HS-5 (cell line): ENCODE measurements around the gene P2RX7.
"Not testable (repeated sequence)": the region's sequence is repeated elsewhere in the genome, so short reads cannot be mapped to it uniquely, and the experiment has no call there.

ENCODE experiments used
- DNase-seq: peaks from one replicate; pipeline ENCODE4 v3.0.0-alpha.2; 2012; ENCODE audit warnings: low read depth

The P2RX7 gene

DNA sequence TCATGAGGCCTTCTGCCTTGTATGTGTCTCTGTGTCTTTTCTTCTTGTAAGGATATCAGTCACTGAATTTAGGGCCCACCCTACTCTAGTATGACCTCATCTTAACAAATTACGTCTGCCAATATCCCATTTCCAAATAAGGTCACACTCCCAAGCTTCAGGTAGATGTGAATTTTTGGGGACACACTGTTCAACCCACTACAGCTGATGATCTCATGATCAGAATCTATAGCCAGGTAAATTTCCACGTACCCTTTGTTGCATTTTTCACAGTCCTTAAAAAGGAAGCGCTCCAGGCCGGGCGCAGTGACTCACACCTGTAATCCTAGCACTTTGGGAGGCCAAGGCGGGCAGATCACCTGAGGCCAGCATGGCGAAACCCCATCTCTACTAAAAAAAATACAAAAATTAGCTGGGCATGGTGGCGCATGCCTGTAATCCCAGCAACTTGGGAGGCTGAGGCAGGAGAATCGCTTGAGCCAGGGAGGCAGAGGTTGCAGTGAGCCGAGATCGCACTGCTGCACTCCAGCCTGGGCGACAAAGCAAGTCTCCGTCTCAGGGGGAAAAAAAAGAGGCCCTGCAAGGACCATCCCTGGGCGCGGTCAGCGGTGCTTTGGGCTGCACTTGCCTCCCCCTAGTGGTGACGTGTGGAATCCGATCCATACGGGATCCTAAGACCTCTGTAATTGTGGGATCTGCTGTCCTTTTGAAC lies 97.3 kb downstream of the P2RX7 start:
- DNase-seq = not testable (repeated sequence)

DNA sequence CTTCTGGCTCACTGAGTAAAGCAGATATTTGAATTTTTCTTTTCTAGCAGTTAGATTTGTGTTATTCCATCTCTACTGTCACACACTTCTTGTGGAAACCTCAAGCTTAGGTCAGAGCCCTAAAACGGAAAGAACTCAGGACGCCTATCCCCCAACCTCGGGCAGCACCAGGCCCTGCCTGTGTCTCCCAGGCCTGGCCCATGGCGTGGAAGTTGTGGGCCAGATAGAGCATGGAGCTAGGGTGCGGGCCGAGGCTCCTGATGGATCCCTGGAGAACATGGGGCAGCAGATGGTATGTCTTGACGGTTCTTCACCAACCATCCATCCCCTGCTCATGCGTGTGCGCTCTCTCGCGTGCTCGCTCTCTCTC lies 97.8 kb downstream of the P2RX7 start:
- DNase-seq = no peak

DNA sequence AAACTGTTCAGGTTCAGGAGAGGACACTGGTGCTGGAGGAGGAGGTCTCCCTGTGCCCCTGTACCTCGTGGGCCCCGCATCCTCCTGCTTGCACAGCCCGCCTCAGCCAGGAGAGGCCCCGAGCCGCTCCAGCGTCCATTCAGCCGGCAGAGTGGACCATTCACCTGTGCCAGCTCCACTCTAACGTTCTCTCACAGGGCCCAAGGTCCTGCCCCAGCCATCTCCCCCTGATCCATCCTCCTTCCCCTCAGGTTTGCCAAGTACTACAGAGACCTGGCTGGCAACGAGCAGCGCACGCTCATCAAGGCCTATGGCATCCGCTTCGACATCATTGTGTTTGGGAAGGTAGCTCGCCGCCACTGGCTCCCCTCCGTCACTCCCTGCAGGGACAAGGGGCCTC lies 99.5 kb downstream of the P2RX7 start:
- no peak for DNase-seq

DNA sequence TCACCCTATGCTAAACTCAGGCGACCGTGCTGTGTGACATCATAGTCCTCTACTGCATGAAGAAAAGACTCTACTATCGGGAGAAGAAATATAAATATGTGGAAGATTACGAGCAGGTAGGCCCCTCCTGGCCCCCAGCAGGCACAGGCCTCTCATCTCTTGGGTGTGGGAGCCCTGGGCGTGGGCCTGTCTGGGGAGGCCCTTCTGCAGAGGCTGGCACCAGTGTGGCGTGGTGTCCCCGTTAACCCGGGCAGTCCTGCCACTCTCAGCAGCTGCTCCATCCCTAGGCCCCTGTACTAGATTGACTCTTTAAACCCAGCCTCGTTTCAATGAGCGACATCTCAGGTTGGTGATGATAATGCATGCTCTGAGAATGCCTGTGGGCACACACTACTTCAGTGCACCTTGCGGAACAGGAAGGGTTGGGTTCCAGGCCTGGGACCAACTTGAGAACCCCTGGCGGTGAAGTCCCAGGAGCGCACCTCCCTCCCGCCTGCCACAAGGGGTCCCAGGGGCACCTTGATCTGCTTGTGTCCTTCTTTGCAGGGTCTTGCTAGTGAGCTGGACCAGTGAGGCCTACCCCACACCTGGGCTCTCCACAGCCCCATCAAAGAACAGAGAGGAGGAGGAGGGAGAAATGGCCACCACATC lies 100.4 kb downstream of the P2RX7 start:
- no peak for DNase-seq

DNA sequence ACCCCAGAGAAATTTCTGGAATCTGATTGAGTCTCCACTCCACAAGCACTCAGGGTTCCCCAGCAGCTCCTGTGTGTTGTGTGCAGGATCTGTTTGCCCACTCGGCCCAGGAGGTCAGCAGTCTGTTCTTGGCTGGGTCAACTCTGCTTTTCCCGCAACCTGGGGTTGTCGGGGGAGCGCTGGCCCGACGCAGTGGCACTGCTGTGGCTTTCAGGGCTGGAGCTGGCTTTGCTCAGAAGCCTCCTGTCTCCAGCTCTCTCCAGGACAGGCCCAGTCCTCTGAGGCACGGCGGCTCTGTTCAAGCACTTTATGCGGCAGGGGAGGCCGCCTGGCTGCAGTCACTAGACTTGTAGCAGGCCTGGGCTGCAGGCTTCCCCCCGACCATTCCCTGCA lies 100.9 kb downstream of the P2RX7 start:
- no peak for DNase-seq

DNA sequence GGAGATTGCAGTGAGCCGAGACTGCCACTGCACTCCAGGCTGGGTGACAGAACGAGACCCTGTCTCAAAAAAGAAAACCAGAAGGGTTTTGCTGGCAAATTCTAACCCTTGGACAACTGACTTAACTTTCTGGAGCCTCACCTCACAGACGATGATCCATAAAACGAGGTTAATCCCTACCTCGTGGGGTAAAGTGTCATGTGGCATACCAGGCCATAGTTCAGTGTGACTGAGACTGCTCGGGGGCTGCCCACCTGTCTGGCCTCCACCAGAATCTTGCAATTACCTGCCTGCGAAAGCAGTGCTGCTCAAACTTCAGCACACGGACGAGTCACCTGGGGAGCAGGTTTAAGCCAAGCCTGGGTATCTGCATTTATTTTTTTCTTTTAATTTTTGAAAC lies 104.1 kb downstream of the P2RX7 start:
- no peak for DNase-seq

DNA sequence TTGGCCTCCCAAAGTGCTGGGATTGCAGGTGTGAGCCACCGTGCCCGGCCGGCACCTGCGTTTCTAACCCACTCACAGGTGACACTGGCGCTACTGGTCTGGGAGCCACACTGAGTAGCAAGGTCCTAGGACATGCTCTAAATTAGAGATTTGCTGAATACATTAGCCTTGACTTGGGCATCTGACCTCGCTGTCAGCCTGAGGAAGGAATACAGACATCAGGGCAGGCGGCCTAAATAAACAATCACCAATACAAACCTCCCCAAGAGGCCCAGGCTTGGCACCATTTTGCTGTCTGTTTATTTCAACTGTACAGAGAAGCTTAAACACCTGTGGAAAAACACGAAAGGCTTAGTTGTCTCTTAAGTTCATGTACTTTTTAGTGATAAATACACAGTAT lies 104.7 kb downstream of the P2RX7 start:
- DNase-seq = no peak
